Stimulated activated naive CD8-positive, alpha-beta T cell treated with anti-CD3 and anti-CD28 coated beads, Interleukin-15, Interleukin-2, amounts not matched to agents 100 U/mL and 50 U/mL, for 24 hours (primary cell): ENCODE data around the gene ROCK2.
A peak's percentile ranks its signal among the peaks of the same experiment; 100 is the strongest.

ENCODE experiments used
- ATAC-seq: fragments of 150-1000 bp; cut with Tn5 transposase; one replicate; pipeline ENCODE4 v1.10.0; 2021
- DNase-seq: peaks from one replicate; pipeline ENCODE4 v3.0.0; 2021

ROCK2 gene

DNA sequence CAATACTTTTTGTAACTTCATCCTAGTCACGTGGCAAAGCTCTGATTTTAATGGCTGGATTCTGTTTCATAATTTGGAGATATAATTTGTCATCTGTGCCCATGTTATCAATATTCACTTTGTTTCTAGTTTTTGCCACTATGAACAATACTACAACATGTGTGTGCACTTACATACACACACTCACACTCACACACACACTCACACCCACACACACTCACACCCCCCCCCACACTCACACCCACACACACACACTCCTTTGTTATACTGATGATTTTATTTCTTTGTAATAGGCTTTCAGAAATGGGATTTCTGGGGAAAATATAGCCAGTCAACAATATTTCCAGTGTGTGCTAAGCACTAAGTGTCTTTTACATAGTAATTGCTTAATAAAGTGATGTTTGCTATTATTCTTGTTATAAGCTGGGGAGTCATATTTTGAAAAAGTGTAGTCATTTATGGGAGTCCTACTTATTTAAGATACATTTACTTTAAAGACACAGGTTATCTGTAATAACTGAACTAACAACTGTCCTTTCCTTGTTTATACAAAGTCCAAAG is 22.8 kb upstream of the ROCK2 start:
- ATAC-seq (no peak), DNase-seq (no peak)

DNA sequence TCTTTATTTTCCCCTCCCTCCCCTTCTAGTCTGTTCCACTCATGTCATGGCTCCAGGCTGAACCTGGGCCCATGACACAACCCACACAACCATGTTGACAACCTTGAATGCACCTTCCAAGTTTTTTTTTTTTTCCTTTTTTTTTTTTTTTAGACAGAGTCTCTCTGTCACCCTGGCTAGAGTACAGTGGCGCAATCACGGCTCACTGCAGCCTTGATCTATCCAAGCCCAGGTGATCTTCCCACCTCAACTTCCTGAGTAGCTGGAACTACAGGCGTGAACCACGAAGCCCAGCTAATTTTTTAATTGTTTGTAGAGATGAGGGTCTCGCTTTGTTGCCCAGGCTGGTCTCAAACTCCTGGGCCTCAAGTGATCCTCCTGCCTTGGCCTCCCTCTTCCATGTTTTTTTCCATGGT is 21.9 kb upstream of the ROCK2 start:
- ATAC-seq (no peak), DNase-seq (no peak)

DNA sequence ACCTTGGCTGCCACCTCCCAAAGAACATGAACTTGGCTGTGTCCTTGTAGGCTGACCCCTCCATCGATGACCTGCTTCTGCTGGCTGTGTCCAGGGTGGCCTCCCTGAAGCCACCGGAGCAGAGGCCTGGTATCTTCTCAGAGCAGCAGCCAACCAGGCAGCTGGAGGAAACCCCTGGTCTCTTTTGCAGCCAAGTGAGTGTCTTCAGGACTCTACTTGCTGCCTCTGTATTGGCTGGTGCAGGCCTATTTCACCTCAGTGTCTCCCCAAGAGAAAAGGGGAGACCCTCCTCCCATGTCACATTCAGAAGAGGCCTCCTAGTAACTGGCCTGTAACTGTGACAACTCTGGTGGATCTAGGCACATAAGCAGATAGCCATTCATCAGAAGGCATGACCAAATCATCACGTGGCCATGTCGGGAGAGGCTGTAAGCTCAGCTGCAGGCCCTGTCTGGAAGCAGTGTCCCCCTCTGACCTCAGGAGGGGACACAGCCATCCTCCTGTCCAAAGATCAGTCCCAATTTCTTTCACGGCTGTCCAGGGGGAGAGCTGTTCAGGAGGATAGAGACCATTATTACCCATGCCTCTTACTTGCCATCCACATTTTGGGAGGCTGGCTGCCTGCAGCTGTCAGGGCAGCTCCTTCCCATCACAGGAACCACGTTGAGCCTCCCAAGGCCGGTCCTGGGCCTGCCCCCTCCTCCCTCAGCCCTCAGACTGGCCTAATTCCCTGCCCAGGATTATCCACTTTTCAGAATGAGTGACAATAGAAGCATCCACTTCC is 20.9 kb upstream of the ROCK2 start:
- ATAC-seq = no peak
- no peak for DNase-seq

DNA sequence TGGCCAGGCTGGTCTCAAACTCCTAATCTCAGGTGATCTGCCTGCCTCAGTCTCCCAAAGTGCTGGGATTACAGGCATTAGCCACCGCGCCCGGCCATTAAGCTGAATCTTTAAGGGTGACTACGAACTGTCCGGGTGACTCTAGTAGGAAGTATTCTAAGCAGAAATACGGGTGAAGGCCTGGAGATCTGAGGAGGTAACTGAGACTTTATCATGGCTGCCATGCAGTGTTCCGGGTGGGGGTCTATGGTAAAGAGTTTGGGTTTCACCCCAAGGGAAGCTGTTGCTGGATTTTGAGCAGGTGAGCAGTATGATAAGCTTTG is 20.1 kb upstream of the ROCK2 start:
- no peak for ATAC-seq

GRCh38 chr2:11363868-11364564 is 19.6 kb upstream of the ROCK2 start:
- DNase-seq (no peak), ATAC-seq (no peak)

More for the DNA sequence above, 20.1 kb upstream of the ROCK2 start:
- DNase-seq = no peak

DNA sequence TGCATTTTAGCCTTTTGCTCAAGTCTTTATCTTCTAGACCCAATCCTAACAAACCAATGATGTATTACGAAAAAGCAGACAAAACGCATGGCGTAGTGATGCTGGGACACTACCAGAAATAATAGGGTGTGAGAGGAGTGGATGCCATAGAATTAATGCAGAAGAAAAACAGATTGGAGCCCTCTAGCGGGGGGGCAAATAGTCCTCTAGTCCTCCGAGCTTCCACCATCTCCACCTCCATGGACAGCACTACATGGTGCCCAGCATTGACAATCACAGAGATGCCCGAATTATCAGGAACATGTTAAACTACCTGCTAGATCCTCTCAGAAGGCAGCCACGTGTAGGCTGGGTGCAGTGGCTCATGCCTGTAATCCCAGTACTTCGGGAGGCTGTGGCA is 15.4 kb upstream of the ROCK2 start:
- DNase-seq (no peak), ATAC-seq (no peak)

DNA sequence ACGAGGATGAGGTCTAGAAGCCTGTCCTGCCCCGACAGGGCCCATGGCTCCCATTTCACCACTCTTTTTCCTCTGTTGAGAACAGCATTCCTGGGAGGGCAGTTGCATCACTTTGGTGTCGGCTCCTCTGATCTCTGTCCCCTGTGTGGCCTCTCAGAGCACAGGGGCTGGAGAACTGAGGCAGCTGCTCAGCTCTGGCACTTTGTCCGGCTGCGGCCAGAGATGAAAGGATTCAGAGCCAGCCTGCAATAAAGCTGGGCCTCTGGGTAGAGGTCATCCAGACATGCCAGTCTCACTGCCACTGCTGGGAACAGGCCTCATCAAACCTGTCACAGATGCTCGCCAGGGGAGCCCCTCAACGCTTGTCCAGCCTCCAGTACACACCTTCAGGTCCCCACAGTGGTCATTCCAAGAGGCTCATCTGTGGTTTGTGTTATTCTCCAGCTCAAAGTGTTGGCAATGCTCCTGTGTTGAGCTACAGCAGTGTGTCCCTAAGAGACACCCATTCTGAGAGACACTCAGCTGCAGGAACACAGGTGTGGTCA is 13.1 kb upstream of the ROCK2 start:
- DNase-seq = no peak
- ATAC-seq = no peak

DNA sequence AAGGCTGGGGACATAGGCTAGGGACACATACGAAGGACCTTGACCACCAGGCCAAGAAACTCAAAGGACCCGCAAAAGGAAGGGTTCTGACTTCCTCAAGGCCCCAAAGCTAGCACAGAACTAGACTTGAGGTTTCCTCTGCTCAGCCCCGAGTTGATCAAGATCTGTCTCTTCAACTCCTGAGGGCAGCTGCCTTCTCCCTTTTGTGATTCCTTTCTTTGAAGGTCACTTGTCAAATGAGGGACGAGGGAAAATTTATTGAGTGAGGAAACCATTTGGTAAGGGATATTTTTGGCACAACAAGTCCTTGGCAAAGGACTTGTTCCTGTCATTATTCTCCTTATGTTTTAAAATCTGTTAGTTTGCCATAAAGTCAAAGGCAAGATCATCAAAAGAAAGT is 12.3 kb upstream of the ROCK2 start:
- DNase-seq (no peak), ATAC-seq (no peak)

DNA sequence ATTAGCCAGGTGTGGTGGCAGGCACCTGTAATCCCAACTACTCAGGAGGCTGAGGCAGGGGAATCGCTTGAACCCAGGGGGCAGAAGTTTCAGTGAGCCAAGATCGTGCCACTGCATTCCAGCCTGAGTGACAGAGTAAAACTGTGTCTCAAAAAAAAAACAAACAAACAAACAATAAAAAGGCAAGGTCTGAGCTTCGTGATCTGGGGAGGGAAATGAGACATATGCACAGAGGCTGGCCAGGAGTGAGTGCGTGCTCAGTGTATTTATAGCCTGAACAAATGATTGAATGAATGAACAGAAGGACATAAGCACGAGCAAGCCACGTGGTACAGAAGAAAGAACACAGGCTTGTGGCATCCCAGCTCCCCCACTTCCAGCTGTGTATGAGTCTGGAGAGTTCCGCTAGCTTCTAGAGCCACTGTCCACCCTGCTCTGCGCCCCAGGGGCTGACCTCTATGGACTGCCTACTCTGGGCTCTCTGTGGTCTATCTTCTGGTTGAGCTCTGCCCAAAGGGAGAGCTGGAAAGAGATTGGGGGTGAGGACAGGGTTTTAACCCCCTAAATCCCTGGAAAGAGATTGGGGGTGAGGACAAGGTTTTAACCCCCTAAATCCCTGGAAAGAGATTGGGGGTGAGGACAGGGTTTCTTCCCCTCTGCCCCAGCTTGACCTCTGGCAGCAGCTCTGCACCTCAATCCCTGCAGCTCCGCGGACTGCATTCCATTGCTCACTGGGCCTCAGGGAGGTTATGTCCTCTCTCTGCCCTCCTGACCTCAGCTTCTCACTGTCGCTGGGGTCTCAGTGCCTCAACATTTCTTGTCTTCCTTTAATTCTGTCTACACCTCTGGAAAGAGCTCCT is 11.0 kb upstream of the ROCK2 start:
- DNase-seq = no peak
- ATAC-seq = no peak

DNA sequence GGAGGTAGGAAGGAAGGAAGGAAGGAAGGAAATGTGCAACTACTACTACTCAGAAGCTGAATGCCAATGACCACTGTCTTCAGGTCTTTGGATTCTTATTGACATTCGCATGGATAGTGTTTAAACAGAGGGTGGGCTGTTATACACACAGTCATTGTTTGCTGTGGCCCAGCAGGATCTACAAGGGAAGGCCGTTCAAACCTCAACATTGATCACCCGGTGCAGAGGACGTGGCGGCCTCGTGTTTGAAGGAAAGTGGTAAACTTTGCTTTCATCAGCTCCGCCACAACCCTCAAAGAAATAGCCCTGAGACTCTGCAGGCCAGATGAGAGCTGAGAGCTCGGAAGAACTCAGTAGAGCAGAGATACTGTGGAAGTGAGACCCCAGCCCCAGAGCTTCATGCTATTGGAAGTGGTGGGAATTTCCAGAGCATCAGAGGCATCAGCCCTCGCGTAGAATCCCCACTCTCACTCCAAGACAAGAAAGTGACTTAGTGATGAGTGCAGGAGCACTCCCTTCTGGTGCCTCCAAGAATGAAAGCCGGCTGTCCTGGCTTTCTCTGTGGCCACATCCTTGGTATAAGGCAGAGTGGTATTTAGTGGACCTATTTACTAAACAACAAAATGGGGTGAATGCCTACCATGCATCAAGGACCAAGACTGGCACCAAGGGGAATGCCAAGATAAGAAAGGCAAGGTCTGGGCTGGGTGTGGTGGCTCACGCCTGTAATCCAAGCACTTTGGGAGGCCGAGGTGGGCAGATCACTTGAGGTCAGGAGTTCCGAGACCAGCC is 10.1 kb upstream of the ROCK2 start:
- DNase-seq (no peak), ATAC-seq (no peak)

DNA sequence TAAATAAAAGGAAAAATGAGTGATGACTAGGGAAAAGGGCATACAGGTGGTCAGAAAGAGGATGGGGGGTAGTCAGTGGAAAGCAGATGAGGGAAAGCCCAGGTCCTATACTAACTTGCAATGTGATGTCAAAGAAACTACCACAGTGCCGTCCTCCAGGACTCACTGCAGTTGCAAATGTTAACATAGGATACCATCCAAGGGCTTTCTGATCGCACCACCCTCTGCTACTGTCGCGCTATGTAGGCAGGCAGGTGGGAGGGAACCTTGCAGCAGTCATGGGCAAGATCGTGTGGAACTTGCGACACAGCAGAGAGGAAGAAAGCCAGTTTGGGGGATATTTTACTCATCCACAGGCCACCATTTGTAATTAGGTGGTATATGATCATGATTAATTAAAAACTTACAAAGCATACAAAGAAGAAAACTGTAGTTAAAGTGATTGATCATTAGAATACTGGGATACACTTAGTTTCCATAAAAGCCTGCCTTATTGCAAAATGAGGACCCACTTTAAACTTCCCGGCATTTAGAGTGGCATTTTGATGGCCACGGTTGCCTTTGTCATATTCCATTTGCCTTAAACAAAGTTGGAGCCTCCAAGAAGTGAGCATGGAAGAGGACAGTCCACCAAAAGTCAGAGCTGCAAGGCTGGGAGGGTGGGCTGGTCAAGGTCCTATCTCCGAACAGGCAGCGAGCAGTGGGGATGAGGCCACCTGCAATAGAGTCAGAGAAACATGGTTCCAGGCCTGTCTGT is 8.5 kb upstream of the ROCK2 start:
- ATAC-seq (no peak), DNase-seq (no peak)

DNA sequence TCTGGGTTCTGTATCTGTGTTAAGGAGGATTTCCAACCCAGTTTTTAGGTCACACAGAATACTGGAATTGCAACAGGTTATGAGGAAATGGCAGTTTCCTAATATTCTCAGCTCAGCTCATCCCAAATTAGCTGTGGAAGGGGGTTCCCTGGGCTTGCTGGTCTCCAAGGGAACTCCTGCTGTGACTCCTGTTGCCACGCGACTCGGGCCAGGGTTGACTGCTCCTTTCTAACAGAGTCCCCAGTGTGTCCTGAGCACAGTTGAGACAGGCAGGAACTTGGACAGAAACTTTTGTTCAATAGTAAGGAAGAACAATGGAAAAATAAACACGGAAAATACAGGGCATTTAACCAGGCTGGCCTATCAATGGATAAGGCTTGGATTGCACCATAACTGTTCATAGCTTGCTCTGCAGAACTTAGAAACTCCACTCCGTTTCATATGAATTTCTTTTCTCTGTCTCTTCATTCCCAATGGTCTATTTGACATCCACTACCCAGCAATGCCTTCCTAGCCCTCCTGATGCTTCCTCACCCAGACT is 3.8 kb upstream of the ROCK2 start:
- DNase-seq (no peak), ATAC-seq (no peak)

GRCh38 chr2:11347403-11347959 is 3.0 kb upstream of the ROCK2 start:
- DNase-seq = no peak
- ATAC-seq = no peak

GRCh38 chr2:11346023-11346482 is 1.6 kb upstream of the ROCK2 start:
- ATAC-seq = no peak

DNA sequence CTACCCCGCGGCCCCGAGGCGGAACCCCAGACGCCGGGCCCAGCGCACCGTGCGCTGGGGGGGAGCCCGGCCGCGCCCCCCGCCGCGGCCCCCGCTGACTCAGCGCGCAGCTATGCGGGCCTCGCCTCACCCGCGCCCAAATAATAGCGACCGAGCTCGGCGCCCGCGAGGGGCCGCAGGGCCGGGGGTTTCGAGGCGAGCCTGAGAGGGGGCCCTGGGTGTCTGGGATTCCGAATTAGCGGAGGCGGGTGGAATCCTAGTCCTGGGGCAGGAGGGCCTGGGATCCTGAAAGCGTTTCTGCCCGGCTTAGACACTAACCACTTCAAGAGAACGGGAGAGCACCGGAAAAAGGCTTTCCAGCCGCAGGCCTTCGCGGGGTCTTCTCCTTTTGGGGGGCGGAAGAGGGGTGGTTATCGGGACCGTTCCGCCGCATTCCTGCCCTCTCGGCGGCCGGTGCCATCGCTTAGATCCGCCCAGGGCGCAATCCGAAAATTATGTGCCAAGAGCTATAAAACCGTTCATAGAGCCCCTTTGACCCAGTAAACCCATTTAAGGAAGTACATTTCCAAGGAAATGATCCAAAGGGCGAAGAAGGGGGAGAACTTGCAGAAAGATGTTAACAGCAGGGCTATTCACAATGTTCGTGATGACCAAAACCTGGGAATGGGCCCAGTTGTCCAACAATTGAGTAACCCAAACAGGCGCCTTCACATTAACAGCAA is 681 bp upstream of the ROCK2 start:
- peak; percentile 29 for ATAC-seq
- peak; percentile 41 for DNase-seq

More at GRCh38 chr2:11346023-11346482, 1.6 kb upstream of the ROCK2 start:
- DNase-seq = no peak

DNA sequence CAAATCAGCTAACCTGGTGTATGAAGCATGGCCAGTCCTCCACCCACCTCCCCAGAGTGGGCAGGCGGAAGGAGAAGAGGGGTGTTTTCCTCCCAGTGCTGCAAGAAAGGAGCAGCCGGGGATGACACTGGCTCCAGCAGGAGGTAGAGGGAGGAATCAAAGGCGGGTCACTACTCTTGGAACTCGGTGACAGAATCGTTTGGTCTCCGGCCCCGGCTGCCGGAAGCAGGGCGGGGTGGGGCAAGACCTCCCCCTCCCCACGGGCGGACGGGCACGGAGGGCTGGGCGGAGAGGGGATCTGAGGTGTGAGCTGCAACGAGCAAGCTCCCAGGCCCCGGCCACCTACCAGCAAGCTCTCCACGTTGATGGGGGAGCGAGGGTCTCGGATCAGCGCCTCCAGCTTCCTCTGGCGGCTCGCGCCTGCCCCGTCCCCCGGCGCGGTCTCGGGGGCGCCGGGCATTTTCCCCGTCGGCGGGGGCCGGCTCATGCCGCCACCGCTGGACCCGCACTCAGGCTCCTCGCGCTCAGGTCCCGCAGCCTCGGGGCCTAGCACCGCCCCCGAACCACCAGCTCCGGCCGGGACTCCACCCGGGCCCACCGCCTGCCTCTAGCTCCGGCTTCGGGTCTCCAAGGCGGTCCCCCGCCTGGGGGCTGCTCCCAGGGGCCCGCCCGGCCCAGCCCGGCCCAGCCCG is 640 bp downstream of the ROCK2 start:
- DNase-seq = peak; percentile 42
- peak; percentile 37 for ATAC-seq

DNA sequence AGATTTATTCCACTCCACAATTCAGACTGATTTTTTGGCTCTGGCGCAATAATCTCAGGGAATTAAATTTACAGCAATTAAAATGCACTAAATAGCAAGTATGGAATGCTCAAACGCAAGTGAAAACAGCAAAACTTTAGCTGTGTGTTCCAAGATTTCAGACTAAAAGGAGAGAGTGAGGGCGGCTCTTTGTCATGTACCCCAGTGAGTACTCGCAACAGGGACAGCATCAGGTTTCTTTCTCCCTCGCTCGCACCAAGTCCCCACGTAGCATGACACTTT is 1.1 kb downstream of the ROCK2 start:
- DNase-seq = no peak
- ATAC-seq = no peak

GRCh38 chr2:11342551-11343367 is 1.7 kb downstream of the ROCK2 start:
- ATAC-seq (no peak), DNase-seq (no peak)
